ENCODE measurements around the gene SPRN.
"Not testable (repeated sequence)": the region's sequence is repeated elsewhere in the genome, so short reads cannot be mapped to it uniquely, and the experiment has no call there.

SPRN gene

GRCh38 chr10:133388973-133389818 is 35.2 kb downstream of the SPRN start:
- no peak for DNase-seq (ENCODE audit: low read depth in 2 of 3, low spot score in 1 of 3)

- no peak for DNase-seq (ENCODE audit: low read depth in 2 of 3, low spot score in 1 of 3)
Measured at GRCh38 chr10:133388236-133388972, 36.0 kb downstream of the SPRN start.

GRCh38 chr10:133386951-133387350 is 37.5 kb downstream of the SPRN start:
- DNase-seq (ENCODE audit: low read depth in 2 of 3, low spot score in 1 of 3) = not testable (repeated sequence)

- DNase-seq (ENCODE audit: low read depth in 2 of 3, low spot score in 1 of 3) = no peak
Measured at GRCh38 chr10:133385214-133385613, 39.2 kb downstream of the SPRN start.

GRCh38 chr10:133384071-133384470 is 40.4 kb downstream of the SPRN start:
- DNase-seq (ENCODE audit: low read depth in 2 of 3, low spot score in 1 of 3) = no peak

- DNase-seq (ENCODE audit: low read depth in 2 of 3, low spot score in 1 of 3) = no peak
Measured at GRCh38 chr10:133383551-133383950, 40.9 kb downstream of the SPRN start.

- no peak for DNase-seq (ENCODE audit: low read depth in 2 of 3, low spot score in 1 of 3)
Measured at GRCh38 chr10:133381036-133381435, 43.4 kb downstream of the SPRN start.

GRCh38 chr10:133379801-133380666 is 44.4 kb downstream of the SPRN start:
- no peak for DNase-seq (ENCODE audit: low read depth in 2 of 3, low spot score in 1 of 3)

GRCh38 chr10:133379152-133379800 is 45.1 kb downstream of the SPRN start, which contains the start of gene PAOX:
Gene PAOX, plus strand, starts transcription at chr10:133379262. Its CDS starts 55 bp downstream, at chr10:133379317.
- peak in 1 of 3 donors; percentile 52 for DNase-seq (ENCODE audit: low read depth in 2 of 3, low spot score in 1 of 3)

- peak in 1 of 3 donors; percentile 48 for DNase-seq (ENCODE audit: low read depth in 2 of 3, low spot score in 1 of 3)
Measured at GRCh38 chr10:133378251-133379096, 46.0 kb downstream of the SPRN start.

- DNase-seq (ENCODE audit: low read depth in 2 of 3, low spot score in 1 of 3) = no peak
Measured at GRCh38 chr10:133377818-133378250, 46.6 kb downstream of the SPRN start.

GRCh38 chr10:133377025-133377817 is 47.2 kb downstream of the SPRN start:
- no peak for DNase-seq (ENCODE audit: low read depth in 2 of 3, low spot score in 1 of 3)

GRCh38 chr10:133376183-133376582 is 48.2 kb downstream of the SPRN start:
- not testable (repeated sequence) for DNase-seq (ENCODE audit: low read depth in 2 of 3, low spot score in 1 of 3)

- DNase-seq (ENCODE audit: low read depth in 2 of 3, low spot score in 1 of 3) = no peak
Measured at GRCh38 chr10:133375357-133376115, 48.9 kb downstream of the SPRN start.

- DNase-seq (ENCODE audit: low read depth in 2 of 3, low spot score in 1 of 3) = peak; percentile 85 to 93 (median 92)
Measured at GRCh38 chr10:133373174-133374090, 51.0 kb downstream of the SPRN start, which contains the start of gene ECHS1. Gene ECHS1, minus strand, starts transcription at chr10:133373354. Its CDS starts 21 bp downstream, at chr10:133373333.

- DNase-seq (ENCODE audit: low read depth in 2 of 3, low spot score in 1 of 3) = no peak
Measured at GRCh38 chr10:133372507-133372906, 51.9 kb downstream of the SPRN start.
